ENCODE data around the gene SARNP.

SARNP gene

DNA sequence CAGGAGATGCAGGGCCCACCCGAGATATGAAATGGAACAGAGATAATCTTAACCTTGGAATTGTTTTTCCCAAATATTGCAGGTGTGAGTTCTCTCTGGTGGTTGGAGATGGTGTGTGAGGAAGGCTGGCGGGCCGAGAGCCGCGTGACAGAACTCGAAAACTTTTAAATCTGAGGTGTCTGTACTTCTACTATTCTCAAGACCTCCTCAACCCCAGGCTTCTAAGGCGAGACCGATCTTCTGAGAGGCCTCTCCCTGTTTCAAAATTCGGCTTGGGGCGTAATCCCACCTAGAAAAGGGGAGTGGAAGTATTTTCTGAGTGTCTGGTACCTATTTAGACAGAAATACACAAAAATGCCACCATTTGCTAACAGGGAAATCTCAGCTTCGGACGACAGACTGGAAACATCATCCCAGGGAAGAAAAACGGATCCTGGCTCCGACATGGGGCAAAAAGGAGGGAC lies 611 bp downstream of the SARNP start:
- Histone ChIP-seq H3K4me1 (ENCODE audit: control insufficient read depth, insufficient read depth, low read length) (peaks cover 17% of the 10 kb centered on the region), H3K9me3 (ENCODE audit: control insufficient read depth, low read length) (no peaks in the 10 kb centered on the region), H3K36me3 (ENCODE audit: control insufficient read depth, insufficient read depth, low read length) (peaks cover 10% of the 10 kb centered on the region), H3K27me3 (ENCODE audit: control insufficient read depth, insufficient read depth, low read length) (no peaks in the 10 kb centered on the region), H3K4me3 (ENCODE audit: low read length) (peak overlapping the region; percentile 91), H3K9ac (ENCODE audit: low read length) (peak overlapping the region; percentile 97)

- Histone ChIP-seq H3K4me3 (ENCODE audit: low read length) (no peak overlapping the region), H3K9ac (ENCODE audit: low read length) (peak overlapping the region; percentile 14), H3K4me1 (ENCODE audit: control insufficient read depth, insufficient read depth, low read length) (peaks cover 20% of the 10 kb centered on the region)
Measured at GRCh38 chr12:55815473-55815872, 2.1 kb downstream of the SARNP start.

DNA sequence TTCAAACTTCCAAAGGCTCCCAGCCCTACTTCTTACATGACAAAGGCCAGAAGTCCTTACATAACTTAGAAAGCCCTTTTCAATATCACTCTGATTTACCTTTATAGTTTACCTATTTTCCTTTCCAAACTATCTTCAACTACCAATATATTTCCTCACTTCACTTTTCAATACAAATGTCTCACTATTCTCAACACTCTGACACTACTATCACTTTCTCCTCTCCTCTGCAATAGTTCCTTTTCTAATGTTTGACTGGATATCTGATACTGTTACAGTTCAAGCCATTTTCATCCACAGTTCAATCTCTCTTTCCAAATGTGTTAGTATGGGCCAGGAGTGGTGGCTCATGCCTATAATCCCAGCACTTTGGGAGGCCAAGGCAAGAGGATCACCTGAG lies 3.3 kb downstream of the SARNP start:
- Histone ChIP-seq H3K9ac (ENCODE audit: low read length) (no peak overlapping the region), H3K4me3 (ENCODE audit: low read length) (no peak overlapping the region), H3K27me3 (ENCODE audit: control insufficient read depth, insufficient read depth, low read length) (no peaks in the 10 kb centered on the region), H3K4me1 (ENCODE audit: control insufficient read depth, insufficient read depth, low read length) (peaks cover 20% of the 10 kb centered on the region), H3K36me3 (ENCODE audit: control insufficient read depth, insufficient read depth, low read length) (no peaks in the 10 kb centered on the region), H3K9me3 (ENCODE audit: control insufficient read depth, low read length) (no peaks in the 10 kb centered on the region)

More at GRCh38 chr12:55815473-55815872, 2.1 kb downstream of the SARNP start:
- Histone ChIP-seq H3K27me3 (ENCODE audit: control insufficient read depth, insufficient read depth, low read length) (no peaks in the 10 kb centered on the region), H3K36me3 (ENCODE audit: control insufficient read depth, insufficient read depth, low read length) (peaks cover 8% of the 10 kb centered on the region), H3K9me3 (ENCODE audit: control insufficient read depth, low read length) (no peaks in the 10 kb centered on the region)

DNA sequence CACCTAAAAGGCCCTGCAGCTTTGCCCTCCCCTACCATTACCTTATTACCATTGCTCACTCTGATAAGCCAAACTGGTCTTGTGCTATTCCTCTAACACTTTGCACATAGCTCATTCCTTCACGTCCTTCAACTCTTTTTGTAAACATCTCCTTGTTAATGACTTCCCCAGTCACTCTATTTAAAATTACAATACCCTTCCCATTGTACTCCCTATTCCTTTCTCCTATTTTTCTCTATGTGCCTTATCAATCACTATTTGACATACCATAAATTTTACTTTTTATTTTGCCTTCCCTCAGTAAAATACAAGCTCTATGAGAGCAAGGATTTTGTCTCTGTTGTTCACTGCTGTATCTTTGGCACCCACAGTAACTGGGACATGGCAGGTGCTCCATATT lies 5.4 kb downstream of the SARNP start:
- Histone ChIP-seq H3K36me3 (ENCODE audit: control insufficient read depth, insufficient read depth, low read length) (no peaks in the 10 kb centered on the region), H3K9me3 (ENCODE audit: control insufficient read depth, low read length) (no peaks in the 10 kb centered on the region), H3K4me1 (ENCODE audit: control insufficient read depth, insufficient read depth, low read length) (peaks cover 11% of the 10 kb centered on the region), H3K27me3 (ENCODE audit: control insufficient read depth, insufficient read depth, low read length) (no peaks in the 10 kb centered on the region), H3K9ac (ENCODE audit: low read length) (no peak overlapping the region), H3K4me3 (ENCODE audit: low read length) (no peak overlapping the region)

DNA sequence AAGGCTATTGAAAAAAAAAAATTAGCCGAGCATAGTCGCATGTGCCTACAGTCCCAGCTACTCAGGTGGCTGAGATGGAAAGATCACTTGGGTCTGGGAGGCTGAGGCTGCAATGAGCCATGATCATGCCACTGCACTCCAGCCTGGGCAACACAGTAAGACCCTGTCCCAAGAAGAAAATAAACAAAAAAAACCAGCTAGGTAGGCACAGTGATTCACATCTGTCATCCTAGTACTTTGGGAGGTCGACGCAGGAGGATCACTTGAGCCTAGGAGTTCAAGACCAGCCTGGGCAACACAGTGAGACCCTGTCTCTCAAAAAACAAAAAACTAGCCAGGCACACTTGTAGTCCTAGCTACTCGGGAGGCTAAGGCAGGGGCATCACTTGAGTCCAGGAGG lies 8.2 kb downstream of the SARNP start:
- no peaks in the 10 kb centered on the region for H3K27me3 ChIP-seq (ENCODE audit: control insufficient read depth, insufficient read depth, low read length)
- H3K9ac ChIP-seq (ENCODE audit: low read length), result no peak overlapping the region
- H3K4me3 ChIP-seq (ENCODE audit: low read length), result no peak overlapping the region
- H3K9me3 ChIP-seq (ENCODE audit: control insufficient read depth, low read length), result no peaks in the 10 kb centered on the region
- H3K36me3 ChIP-seq (ENCODE audit: control insufficient read depth, insufficient read depth, low read length), result no peaks in the 10 kb centered on the region
- peaks cover 3% of the 10 kb centered on the region for H3K4me1 ChIP-seq (ENCODE audit: control insufficient read depth, insufficient read depth, low read length)

GRCh38 chr12:55806982-55807381 lies 10.5 kb downstream of the SARNP start:
- H3K4me3 ChIP-seq (ENCODE audit: low read length), result no peak overlapping the region
- H3K36me3 ChIP-seq (ENCODE audit: control insufficient read depth, insufficient read depth, low read length), result no peaks in the 10 kb centered on the region
- H3K27me3 ChIP-seq (ENCODE audit: control insufficient read depth, insufficient read depth, low read length), result no peaks in the 10 kb centered on the region
- H3K9me3 ChIP-seq (ENCODE audit: control insufficient read depth, low read length), result no peaks in the 10 kb centered on the region
- no peak overlapping the region for H3K9ac ChIP-seq (ENCODE audit: low read length)
- H3K4me1 ChIP-seq (ENCODE audit: control insufficient read depth, insufficient read depth, low read length), result peaks cover 3% of the 10 kb centered on the region

DNA sequence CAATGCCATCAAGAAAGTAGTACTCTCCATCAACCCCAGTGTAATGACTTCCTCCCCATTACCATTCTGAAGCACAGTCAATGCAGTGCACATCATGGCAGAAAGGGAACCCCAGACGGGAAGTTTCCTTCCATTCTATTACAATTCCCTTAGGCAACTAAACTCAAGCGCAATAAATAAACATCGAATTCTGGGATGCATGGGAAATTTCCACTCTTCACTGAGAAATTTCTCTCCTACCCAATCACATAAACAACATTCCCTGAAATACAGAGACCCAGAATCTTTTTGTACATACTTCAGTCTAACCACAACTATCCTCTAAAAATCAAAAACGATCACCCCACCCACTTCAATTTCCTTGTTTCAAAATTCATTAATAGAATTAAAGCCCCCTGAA lies 20.0 kb downstream of the SARNP start:
- no peaks in the 10 kb centered on the region for H3K4me1 ChIP-seq (ENCODE audit: control insufficient read depth, insufficient read depth, low read length)
- H3K27me3 ChIP-seq (ENCODE audit: control insufficient read depth, insufficient read depth, low read length), result no peaks in the 10 kb centered on the region
- no peaks in the 10 kb centered on the region for H3K9me3 ChIP-seq (ENCODE audit: control insufficient read depth, low read length)
- peaks cover 5% of the 10 kb centered on the region for H3K36me3 ChIP-seq (ENCODE audit: control insufficient read depth, insufficient read depth, low read length)
- no peak overlapping the region for H3K4me3 ChIP-seq (ENCODE audit: low read length)
- no peak overlapping the region for H3K9ac ChIP-seq (ENCODE audit: low read length)

GRCh38 chr12:55797068-55797467 lies 20.5 kb downstream of the SARNP start:
- peaks cover 5% of the 10 kb centered on the region for H3K36me3 ChIP-seq (ENCODE audit: control insufficient read depth, insufficient read depth, low read length)
- no peak overlapping the region for H3K4me3 ChIP-seq (ENCODE audit: low read length)
- no peaks in the 10 kb centered on the region for H3K9me3 ChIP-seq (ENCODE audit: control insufficient read depth, low read length)
- H3K27me3 ChIP-seq (ENCODE audit: control insufficient read depth, insufficient read depth, low read length), result no peaks in the 10 kb centered on the region
- no peaks in the 10 kb centered on the region for H3K4me1 ChIP-seq (ENCODE audit: control insufficient read depth, insufficient read depth, low read length)
- H3K9ac ChIP-seq (ENCODE audit: low read length), result no peak overlapping the region

DNA sequence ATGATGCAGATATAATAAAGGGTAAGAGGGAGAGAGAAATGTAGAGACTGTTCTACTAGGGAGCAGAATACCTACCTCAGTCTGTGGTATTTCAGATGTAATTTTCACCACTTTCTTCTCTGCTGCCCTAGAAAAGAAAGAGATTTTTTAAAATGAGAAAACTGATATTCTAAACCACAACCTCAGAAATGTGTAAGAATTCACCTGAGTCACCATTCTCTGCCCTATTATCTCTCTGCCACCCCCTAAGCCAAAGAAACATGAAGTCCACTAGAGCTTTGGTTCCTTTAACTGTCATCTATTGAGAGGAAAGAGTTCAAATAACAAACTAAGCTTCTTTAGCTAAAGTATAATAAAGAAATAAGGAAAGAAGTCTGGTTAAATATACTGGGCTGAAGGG lies 21.6 kb downstream of the SARNP start:
- H3K36me3 ChIP-seq (ENCODE audit: control insufficient read depth, insufficient read depth, low read length), result peaks cover 5% of the 10 kb centered on the region

DNA sequence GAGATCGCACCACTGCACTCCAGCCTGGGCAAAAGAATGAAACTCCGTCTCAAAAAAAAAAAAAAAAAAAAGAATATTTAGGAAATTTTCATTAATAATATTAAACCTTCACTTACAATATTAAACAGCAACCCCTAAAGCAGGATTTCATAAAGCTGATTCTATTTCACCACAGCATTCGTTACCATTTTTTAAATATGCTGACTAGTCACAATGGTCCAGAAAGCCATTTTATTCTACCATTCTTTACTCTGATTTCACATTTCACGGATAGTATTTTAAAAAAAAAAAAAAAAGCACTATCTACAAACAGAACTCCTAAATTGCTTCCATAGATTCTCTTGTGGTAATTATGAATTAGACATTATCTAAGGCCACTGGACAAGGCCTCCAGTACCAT lies 27.6 kb downstream of the SARNP start:
- Histone ChIP-seq H3K27me3 (ENCODE audit: control insufficient read depth, insufficient read depth, low read length) (no peaks in the 10 kb centered on the region), H3K9me3 (ENCODE audit: control insufficient read depth, low read length) (no peaks in the 10 kb centered on the region), H3K4me3 (ENCODE audit: low read length) (no peak overlapping the region), H3K36me3 (ENCODE audit: control insufficient read depth, insufficient read depth, low read length) (no peaks in the 10 kb centered on the region), H3K9ac (ENCODE audit: low read length) (no peak overlapping the region), H3K4me1 (ENCODE audit: control insufficient read depth, insufficient read depth, low read length) (no peaks in the 10 kb centered on the region)

More for the DNA sequence above, 21.6 kb downstream of the SARNP start:
- Histone ChIP-seq H3K4me1 (ENCODE audit: control insufficient read depth, insufficient read depth, low read length) (no peaks in the 10 kb centered on the region), H3K27me3 (ENCODE audit: control insufficient read depth, insufficient read depth, low read length) (no peaks in the 10 kb centered on the region), H3K4me3 (ENCODE audit: low read length) (no peak overlapping the region), H3K9ac (ENCODE audit: low read length) (no peak overlapping the region), H3K9me3 (ENCODE audit: control insufficient read depth, low read length) (no peaks in the 10 kb centered on the region)

GRCh38 chr12:55789171-55789570 lies 28.4 kb downstream of the SARNP start:
- peaks cover 4% of the 10 kb centered on the region for H3K36me3 ChIP-seq (ENCODE audit: control insufficient read depth, insufficient read depth, low read length)

DNA sequence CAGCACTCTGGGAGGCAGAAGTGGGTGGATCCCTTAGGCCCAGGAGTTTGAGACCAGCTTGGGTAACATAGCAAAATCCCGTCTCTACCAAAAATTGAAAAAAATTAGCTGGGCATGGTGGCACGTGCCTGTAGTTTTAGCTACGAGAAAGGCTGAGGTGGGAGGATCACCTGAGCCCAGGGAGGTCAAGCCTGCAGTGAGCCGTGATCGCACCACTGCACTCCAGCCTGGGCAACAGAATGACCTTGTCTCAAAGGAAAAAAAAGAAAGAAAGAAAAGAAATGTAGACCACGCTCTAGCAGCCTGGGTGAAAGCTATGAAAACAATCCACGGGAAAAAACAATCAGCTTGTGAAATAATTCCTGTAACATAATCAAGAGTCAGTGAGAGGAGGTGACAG lies 29.0 kb downstream of the SARNP start:
- Histone ChIP-seq H3K36me3 (ENCODE audit: control insufficient read depth, insufficient read depth, low read length) (peaks cover 4% of the 10 kb centered on the region), H3K4me3 (ENCODE audit: low read length) (no peak overlapping the region), H3K9ac (ENCODE audit: low read length) (no peak overlapping the region), H3K27me3 (ENCODE audit: control insufficient read depth, insufficient read depth, low read length) (no peaks in the 10 kb centered on the region), H3K4me1 (ENCODE audit: control insufficient read depth, insufficient read depth, low read length) (no peaks in the 10 kb centered on the region), H3K9me3 (ENCODE audit: control insufficient read depth, low read length) (no peaks in the 10 kb centered on the region)

More at GRCh38 chr12:55789171-55789570, 28.4 kb downstream of the SARNP start:
- Histone ChIP-seq H3K9me3 (ENCODE audit: control insufficient read depth, low read length) (no peaks in the 10 kb centered on the region), H3K4me3 (ENCODE audit: low read length) (no peak overlapping the region), H3K9ac (ENCODE audit: low read length) (no peak overlapping the region), H3K27me3 (ENCODE audit: control insufficient read depth, insufficient read depth, low read length) (no peaks in the 10 kb centered on the region), H3K4me1 (ENCODE audit: control insufficient read depth, insufficient read depth, low read length) (no peaks in the 10 kb centered on the region)

GRCh38 chr12:55780685-55781084 lies 36.8 kb downstream of the SARNP start:
- peaks cover 4% of the 10 kb centered on the region for H3K36me3 ChIP-seq (ENCODE audit: control insufficient read depth, insufficient read depth, low read length)

More at GRCh38 chr12:55780685-55781084, 36.8 kb downstream of the SARNP start:
- Histone ChIP-seq H3K27me3 (ENCODE audit: control insufficient read depth, insufficient read depth, low read length) (no peaks in the 10 kb centered on the region), H3K9ac (ENCODE audit: low read length) (no peak overlapping the region), H3K4me3 (ENCODE audit: low read length) (no peak overlapping the region), H3K9me3 (ENCODE audit: control insufficient read depth, low read length) (no peaks in the 10 kb centered on the region), H3K4me1 (ENCODE audit: control insufficient read depth, insufficient read depth, low read length) (no peaks in the 10 kb centered on the region)

Data from mucosa of stomach (tissue), 1 donor.